Stimulated activated CD4-positive, alpha-beta T cell treated with anti-CD3 and anti-CD28 coated beads, Interleukin-4, amount 100 ng/mL, for 24 hours (primary cell): ENCODE data around the gene CRYBG1.

Source experiments
- DNase-seq: peaks from one replicate; pipeline ENCODE4 v3.0.0-alpha.2; 2020

Gene CRYBG1

DNA sequence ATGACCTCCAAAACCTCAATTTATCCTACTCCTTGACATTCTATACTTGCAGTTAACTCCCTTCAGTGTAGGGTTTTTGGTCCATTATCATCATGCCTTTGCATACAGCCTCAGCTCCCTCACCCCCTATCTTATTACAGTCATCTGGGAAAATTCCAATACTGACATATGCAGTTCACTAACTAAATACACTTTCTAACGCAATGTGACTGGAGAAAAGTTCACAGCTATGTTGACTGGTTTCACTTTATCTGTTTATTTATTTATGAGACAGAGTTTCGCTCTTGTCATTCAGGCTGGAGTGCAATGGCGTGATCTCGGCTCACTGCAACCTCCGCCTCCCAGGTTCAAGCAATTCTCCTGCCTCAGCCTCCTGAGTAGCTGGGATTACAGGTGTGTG, 64.9 kb downstream of the CRYBG1 start:
- no peak for DNase-seq

DNA sequence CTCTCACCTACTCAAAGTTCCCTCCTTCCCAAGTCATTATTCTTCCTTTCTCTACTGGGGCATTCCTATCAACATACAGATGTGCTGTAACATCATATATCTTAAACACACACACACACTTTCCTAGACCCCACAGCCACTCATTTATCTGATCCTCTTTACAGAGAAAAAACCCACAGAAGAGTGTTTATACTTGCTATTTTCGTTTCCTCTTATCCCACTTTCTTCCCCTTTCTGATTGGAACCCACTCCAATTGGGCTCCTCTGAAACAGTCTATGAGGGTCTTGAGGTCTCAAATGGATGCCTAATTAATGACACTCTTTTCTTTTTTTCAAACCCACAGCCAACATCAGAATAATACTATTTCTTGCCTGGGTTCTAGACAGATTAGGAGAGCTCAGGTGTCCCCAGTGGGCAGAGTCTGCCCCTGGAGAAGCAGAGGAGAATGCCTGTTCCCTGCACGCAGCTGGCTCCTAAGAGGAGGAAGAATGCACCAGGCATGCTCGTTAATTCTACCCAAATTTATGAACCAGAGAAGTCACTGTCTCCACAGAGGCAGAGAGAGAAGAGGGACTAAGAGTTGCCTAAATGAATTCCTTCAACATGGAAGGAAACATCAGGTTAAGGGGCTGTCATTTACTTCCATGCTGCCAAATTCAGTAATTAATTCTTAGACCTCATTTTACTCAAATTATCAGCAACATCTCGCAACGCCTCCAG, 65.9 kb downstream of the CRYBG1 start:
- DNase-seq: no peak

DNA sequence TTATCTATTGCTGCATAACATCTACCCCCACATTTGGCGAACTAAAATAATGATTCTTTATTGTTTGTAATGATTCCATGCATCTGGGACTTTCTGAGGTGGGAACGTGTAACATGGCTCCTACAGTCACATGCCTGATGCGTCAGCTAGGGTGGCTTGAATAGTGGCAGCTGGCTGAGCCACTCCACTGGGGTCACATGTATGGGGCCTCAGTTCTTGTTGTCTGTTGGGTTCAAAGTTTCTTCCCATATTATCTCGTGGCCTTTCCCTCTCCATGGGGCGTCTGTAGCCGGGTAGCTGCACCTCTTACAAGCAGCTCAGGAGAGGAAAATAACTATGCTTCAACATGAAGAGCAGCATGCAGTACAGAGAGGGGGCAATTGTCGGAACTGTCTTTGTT, 69.9 kb downstream of the CRYBG1 start:
- no peak for DNase-seq

DNA sequence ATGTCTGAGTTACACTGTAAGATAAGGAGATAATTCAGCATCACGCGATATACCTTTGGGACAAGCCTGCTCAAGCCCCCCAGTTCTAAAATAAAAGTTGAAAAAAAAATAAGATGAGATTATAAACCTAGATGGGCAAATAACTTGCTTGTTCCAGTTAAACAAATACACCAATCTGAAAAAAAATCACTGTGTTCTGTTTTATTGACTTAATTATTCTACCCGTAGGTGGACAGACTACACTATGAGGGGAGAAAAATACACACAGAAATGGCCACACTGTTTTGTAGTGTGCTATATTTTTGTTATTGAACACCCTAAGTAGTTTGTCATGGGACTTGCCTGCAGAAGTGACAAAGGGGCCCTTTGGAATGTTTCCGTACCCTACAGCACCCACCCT, 70.9 kb downstream of the CRYBG1 start:
- no peak for DNase-seq

DNA sequence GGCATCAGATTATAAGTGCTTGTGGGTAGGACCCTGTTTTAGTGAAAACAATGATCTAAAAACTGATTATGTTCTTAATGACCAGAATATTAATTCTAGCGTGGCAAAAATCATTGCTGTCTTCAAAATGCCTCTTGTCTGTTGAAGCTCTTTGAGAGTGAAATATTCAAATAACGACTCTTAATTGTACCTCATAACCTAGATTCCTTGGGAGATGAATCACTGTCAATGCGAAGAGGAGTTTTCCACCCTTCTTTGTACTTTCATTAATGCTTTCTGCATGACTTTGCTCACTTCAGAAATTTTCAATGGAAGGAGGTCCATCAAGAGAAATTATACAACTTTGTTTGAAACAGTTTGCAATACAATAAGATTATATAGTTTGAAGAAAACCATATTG, 71.5 kb downstream of the CRYBG1 start:
- no peak for DNase-seq

DNA sequence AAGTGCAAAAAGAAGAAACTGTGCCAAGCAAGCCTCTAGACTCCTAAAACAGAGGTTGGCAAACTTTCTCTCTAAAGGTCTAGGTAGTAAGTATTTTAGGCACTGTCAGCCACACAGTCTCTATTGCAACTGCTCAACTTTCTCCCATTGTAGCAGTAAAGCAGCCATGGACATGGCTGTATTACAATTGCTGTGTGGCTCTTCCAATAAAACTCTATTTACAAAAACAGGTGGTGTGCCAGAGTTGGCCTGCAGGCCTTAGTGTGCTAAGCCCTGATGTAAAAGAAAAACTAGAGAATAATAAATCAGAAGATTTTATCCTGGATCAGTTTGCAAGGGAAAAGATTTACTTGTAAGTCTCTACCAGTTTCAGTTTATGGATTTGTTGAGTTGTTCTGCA, 74.0 kb downstream of the CRYBG1 start:
- no peak for DNase-seq

DNA sequence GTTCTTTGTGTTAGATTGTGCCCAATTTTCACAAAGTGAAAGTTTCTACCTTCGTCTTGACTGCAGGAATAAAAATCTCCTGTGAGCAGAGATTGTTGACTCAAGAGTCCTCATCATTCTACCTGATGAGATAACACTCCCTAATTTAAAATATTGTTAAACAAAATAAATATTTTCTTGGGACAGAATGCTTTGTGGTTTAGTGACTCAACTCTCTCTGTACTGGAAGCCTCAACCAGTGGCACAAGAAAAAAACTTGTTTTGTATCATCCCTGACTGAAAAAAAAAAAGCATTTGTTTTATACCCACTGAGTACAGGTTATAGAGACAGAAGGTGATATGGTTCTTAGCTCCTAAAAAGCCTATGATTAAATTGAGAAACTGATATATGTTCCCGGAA, 78.9 kb downstream of the CRYBG1 start:
- no peak for DNase-seq

DNA sequence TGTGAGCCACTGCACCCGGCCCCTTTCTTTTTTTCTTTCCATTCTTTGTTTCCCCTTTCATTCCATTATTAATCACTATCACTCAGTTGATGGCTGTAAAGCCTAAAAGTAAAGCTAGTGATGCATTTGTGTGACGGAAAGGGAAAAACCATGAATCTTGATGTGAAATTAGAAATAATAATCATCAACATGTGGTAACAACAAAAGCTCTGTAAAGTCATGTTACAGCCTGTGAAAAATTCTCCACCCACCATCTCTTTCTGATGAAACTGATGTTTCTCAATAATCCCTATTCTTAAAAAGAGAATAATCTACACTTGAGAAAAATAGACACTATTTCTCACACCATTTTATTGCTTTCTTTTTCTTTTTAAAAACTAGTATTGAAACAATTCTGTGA, 80.0 kb downstream of the CRYBG1 start:
- DNase-seq: no peak

DNA sequence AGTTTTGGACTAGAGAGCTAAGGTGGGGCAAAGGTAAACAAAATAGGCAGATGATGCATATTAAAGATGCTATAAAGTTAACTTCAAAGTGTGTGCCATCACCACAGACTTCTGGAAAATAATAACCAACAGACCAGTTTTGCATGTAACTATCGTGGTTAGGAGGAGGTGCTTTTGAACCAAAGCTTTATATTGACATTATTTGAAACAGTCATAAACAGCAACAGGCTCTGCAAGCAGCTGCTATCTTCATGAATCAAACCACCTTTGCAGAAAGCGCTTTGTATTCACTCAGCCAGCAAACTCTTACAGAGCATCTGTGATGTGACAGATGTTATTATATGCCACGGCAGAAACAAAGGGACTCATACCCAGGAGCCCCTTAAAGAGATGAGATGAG, 81.9 kb downstream of the CRYBG1 start:
- no peak for DNase-seq

DNA sequence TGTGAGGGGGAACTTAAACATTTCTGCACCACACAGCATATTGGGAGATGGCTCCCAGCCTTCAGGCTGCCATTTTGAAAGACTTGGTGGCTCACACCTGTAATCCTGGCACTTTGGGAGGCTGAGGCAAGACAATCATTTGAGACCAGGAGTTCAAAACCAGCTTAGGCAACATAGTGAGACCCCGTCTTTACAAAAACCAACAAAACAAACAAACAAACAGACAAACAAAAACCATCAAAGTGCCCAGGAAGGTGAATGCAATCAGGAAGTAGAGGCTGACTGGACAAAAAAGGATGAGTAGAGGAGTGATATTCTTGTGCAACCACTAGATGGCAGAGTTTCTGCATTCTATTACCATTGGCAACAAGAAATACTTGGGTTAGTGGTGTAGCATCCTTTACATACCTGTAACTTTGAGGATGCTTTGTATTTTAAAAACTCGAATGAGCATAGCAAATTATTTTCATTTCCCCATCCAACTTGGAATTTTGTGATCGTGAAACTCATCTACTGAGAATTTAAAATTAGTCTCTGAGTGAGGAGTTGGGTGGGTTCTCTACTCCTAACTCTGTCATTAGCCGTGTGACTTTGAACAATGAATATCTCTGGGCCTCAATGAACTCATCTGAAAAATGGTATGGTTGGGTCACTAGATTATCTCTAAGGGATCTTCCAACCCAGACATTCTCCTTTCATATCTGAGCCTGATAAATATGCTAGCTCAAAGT, 84.4 kb downstream of the CRYBG1 start:
- DNase-seq: peak; percentile 16

DNA sequence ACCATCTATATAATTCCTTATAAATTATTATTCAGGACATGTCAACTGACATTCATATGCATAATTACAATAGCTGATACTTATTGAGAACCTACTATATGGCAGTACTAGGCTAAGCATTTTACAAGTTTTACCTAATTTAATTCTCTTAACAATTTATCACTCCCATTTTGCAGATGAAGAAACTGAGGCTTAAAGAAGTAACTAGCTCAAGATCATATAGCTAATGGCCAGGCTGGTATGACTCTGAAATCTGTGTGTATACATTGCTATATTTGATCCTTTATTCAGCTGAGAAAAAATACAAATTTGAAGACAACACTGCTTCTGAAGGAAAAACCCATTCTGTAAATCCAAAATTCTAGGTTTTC, 85.0 kb downstream of the CRYBG1 start:
- DNase-seq: no peak

DNA sequence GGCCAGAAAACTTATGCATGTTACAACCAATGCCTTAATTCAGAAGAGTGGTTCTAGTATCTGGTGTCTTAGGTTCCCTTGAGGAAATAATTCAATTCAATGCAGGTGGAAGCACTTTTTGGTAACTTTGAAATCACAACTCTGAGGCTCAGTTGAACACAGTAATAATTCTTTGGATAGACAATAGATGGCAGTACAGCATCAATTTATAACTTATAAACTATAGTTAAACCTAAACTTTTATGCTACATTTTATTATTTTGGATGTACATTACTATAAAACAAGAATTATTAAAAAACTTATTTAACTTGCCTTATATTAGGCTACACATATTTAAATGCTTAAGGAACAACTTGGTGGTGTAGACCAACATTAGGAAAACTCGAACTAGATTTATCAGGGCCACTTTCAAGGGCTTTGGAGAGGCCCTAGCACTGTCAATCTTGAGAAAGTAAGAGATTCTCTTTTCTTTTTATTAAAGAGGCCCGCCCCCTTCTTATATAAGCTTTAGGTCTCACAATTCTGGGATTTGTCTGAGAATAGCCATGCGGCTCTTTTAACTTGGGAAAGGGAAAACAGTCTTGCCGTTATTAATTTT, 85.9 kb downstream of the CRYBG1 start:
- no peak for DNase-seq

DNA sequence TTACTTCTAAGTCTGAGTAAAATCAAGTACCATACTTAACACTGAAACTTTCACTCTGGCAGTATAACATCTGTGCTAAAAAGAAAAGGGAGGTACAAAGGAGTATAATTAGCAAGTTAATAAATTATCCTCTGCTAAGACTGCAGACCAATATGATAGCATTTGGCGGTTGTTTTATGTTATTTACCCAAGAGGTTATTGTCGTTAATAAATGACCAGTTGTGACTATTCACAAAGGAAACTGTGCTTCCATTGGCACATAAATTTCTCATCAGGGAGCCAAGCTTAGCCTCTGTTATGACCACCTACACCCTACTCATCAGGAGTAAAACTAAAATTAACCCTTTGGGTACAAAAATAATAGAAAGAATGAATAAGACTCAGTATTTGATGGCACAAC, 86.5 kb downstream of the CRYBG1 start:
- no peak for DNase-seq

DNA sequence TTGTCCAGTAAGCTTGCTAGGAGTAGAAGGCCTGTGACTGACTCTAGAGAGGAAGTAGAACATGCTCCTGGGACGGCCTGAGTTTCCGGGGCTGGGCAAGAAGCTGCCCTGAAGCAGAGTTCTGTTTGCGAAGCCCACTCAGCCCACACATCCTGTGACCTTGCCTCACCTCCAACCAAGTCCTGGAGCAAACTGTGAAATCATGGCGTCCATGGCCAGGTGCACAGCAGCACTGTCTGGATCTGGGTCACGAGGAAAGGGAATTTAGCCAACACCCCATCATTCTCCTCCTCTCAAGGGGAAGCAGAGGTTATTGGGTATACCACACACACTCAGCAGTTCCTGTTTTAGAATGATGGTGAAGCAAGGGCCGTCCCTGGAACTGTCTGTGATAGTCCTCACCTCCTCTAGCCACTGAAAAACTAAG, 87.5 kb downstream of the CRYBG1 start:
- DNase-seq: peak; percentile 6

DNA sequence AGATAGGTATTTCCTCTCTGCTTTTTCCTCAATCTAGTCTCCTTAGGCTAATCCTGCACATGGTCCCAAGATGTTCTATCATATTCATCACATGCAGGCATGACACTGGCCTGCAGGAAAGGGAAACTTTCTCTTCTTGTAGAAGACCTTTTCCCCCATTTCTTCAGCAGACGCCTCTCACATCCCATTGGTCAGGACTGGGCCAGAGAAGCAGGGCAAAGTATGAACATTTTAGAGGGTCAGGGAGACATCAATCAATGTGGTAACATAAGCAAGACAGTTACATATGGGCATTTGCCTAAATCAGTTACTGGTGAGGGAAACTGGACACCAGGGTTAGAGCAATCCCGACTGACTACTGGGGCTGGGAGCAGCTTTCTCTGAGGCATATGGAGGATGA, 90.1 kb downstream of the CRYBG1 start:
- DNase-seq: no peak

DNA sequence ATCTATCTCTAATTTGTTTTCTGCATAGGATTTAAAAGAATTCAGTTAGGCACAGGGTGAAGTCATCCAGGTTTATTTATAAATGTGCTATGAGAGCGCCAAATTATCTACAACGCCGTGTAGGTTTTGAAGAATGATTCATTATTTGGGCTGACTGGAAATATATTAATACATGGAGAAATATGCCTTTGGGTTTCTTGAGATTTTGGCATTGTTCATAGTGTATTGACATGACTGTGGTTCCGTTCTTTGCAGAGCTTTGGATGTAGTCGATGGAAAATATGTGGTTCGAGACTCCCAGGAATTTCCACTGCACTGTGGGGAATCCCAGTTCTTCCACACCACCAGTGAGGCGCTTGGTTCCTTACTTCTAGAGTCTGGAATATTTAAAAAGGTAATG, 90.9 kb downstream of the CRYBG1 start:
- DNase-seq: no peak

DNA sequence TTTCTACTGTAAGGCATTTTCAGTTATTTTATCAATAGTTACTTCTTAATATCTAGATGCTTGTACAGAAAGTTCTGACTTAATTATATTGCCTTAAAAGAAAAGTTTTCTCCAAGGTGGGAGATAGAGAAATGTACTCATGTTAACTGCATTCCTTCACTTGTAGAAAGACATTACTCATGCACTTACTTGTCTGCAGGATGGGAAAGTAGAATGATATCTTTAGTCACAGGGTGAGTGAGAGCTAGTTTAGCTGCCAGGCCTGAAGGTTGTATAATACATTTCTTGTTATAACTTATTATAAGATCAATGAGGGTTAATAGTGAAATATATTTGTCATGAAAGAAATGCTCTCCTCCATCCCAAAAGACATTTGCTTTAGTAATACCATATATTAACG, 92.1 kb downstream of the CRYBG1 start:
- DNase-seq: no peak

DNA sequence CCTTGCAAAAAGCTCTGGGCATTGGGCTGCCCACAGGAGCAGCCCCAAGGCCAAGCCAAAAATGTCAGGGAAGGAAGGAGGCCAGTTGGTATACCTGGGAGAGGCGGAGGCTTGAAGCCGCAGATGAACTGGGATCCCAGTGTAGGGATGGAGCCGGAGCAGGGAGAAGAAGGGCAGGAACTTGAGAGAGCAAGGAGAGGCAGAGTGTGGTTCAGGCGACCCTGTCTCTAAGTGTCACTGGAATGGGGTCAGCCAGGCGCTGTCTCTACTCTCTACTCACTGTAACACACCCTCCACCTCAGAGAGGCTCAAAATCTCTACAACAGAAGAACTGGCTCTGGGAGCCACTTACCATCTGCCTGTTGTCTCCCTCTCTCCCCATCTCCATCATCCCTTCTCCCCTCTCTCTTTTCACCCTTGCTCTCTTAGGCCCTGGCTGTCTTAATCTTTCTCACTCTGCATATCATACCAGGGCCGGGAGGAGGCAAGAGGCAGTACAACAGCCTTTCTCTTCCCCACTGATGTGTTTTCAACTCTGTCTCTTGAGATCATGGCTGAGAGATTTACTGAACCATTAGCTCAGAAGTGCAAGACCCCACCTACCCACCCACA, 93.3 kb downstream of the CRYBG1 start:
- no peak for DNase-seq

DNA sequence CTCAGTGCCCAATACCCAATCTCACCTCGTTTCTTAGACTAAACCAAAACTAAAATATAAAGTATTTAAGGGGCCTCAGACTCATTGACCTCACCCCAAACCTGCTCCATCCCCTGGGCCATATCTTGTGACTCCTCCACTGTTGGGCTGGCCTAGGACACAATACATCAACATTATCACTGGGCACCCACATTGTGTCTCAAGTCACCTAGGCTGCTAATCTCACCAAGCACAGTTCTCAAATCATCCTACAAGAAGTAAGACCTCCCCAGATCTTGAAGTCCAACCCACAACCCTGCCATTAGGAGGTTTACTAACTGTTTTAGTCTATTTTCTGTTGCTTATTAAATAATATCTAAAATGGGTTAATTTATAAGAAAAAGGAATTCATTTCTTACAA, 96.2 kb downstream of the CRYBG1 start:
- no peak for DNase-seq

DNA sequence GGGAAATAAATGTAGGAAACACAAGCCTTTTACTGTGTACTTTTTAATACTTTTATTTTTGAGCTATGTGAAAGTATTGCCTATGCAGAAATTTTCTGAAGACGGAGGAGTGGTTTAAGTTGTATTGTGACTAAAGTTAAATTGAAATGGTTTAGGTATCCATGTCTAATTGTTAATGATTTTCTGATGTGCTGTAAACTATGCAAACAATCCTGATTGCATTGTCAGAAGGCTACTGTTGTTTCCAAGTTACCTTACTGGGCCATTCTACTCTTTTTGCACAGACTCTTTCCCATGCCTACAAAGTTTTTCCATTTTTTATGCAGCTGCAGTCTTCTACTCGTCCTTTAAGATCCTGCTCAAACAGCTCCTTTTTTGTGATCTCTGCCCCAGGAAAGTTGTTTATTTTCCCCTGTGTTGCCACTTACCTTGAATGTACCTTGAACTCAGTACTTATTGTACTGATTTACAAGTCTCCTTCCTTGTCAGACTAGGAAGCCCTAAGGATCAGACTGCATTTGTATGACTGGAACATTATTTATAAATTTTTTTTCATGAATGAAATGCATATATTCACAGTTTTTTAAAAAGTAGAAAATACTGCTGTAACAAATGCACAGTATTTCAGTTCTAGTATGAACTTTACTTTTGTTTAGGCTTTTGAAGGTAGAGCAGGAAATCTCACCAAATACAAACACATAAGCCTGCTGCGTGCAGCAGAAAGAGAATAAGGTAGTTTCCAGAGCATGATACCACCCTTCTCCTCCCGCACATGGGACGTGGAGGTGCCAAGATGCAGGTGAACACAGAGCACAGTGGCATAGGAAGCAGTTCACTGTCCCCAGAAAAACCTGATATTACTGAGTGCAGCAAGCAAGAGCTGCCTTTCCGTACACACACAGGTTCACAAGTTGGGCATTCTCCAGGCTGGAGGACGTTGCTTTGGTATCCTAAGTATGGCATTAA, 97.8 kb downstream of the CRYBG1 start:
- DNase-seq: no peak

DNA sequence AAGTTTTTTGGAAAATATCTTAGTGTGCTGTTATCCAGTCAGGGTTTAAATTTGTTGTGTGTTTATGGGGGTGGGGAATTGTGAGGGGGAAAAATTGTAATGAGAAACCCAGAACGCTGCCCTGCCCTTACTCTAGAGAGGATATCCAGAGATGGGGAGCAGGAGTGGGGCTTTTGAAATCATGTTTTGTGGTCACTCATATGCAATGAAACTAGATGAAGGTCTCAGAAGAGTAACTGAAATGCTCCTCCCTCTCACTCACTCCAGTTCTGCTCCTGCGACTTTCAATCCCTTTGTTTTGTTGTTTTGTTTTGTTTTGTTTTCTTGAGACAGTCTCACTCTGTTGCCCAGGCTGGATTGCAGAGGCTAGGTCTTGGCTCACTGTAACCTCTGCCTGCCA, 100.0 kb downstream of the CRYBG1 start:
- no peak for DNase-seq

DNA sequence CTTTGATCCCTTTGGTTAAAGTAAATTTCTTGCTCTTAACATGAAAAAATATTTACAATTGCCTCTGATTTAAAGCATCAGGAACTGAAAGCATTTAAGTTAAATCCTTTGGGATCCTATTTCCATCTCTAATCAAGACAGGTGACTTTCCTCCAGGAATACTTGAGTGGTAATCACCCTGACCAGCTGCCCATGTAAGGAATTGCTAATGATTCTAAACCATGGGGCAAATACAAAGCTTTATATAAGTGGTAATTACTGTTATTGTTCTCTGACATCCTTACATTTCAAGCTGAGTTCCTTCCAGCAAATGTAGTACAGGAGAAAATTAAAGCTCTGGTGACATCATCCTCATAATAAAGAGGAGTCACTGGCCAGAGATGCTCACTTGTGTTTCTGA, 100.6 kb downstream of the CRYBG1 start:
- DNase-seq: no peak
